NK-92 (cell line): Measurements from ENCODE around the gene HS3ST2.
"Not testable (repeated sequence)": the region's sequence is repeated elsewhere in the genome, so short reads cannot be mapped to it uniquely, and the experiment has no call there.

ENCODE experiments used
- DNase-seq: peaks from one replicate; lab custom pipeline; 2025; ENCODE audit not compliant: unreplicated experiment; lab: John Stamatoyannopoulos, UW

HS3ST2 gene

GRCh38 chr16:22929461-22929860, 115.5 kb downstream of the HS3ST2 start:
- no peak for DNase-seq

- no peak for DNase-seq
Observed at GRCh38 chr16:22932032-22932771, 118.2 kb downstream of the HS3ST2 start.

GRCh38 chr16:22933173-22933572, 119.2 kb downstream of the HS3ST2 start:
- no peak for DNase-seq

GRCh38 chr16:22934786-22935185, 120.8 kb downstream of the HS3ST2 start:
- DNase-seq: no peak

GRCh38 chr16:22937169-22937568, 123.2 kb downstream of the HS3ST2 start:
- DNase-seq: no peak

GRCh38 chr16:22938647-22939046, 124.7 kb downstream of the HS3ST2 start:
- DNase-seq: no peak

- not testable (repeated sequence) for DNase-seq
Observed at GRCh38 chr16:22939744-22940363, 125.9 kb downstream of the HS3ST2 start.

- no peak for DNase-seq
Observed at GRCh38 chr16:22941970-22942501, 128.1 kb downstream of the HS3ST2 start.

- no peak for DNase-seq
Observed at GRCh38 chr16:22942811-22943210, 128.8 kb downstream of the HS3ST2 start.

- DNase-seq: no peak
Observed at GRCh38 chr16:22945361-22945760, 131.4 kb downstream of the HS3ST2 start.

GRCh38 chr16:22946433-22946832, 132.5 kb downstream of the HS3ST2 start:
- no peak for DNase-seq

GRCh38 chr16:22948058-22948602, 134.2 kb downstream of the HS3ST2 start:
- DNase-seq: no peak

GRCh38 chr16:22948603-22949368, 134.8 kb downstream of the HS3ST2 start:
- no peak for DNase-seq

- no peak for DNase-seq
Observed at GRCh38 chr16:22955461-22956070, 141.6 kb downstream of the HS3ST2 start.

- DNase-seq: no peak
Observed at GRCh38 chr16:22961206-22961605, 147.2 kb downstream of the HS3ST2 start.

GRCh38 chr16:22962905-22963304, 148.9 kb downstream of the HS3ST2 start:
- DNase-seq: no peak
